ENCODE results near the gene ACOX2. TPM values are rescaled to one million over a fixed set of nuclear protein-coding genes. Genes with fewer than 3 reads are reported as not detected.
A peak's percentile ranks its signal among the peaks of the same experiment; 100 is the strongest.

The ACOX2 gene
- total and polyA plus RNA-seq, 2 of the 13 experiments (the other 11 are each of a cell fraction or from before 2014, with no cell fraction given): 42.6 to 98.5 TPM

GRCh38 chr3:58532794-58533220, 4.2 kb downstream of the ACOX2 start (continued):
- TF ChIP-seq RFX3 (CRISPR knock-in tag; IDR thresholded peaks at IDR 0.05) (no peak), ZFP1 (CRISPR knock-in tag; IDR thresholded peaks at IDR 0.05) (0 out of 2 replicates have a peak, but pooled peaks have one; percentile 42), ZNF224 (CRISPR knock-in tag; IDR thresholded peaks at IDR 0.05) (0 out of 2 replicates have a peak, but pooled peaks have one; percentile 32), ATF2 (CRISPR knock-in tag; IDR thresholded peaks at IDR 0.05) (peak; percentile 25; the same call in 1 of the 2 replicates), XRCC5 (optimal IDR thresholded peaks at IDR 0.05; ENCODE audit: low read length) (peak; percentile 91), ISL2 (CRISPR knock-in tag; IDR thresholded peaks at IDR 0.05) (no peak), ZBTB21 (CRISPR knock-in tag; IDR thresholded peaks at IDR 0.05) (no peak), ZNF101 (CRISPR knock-in tag; IDR thresholded peaks at IDR 0.05; ENCODE audit: borderline replicate concordance, low read depth) (no peak), SOX6 (IDR thresholded peaks at IDR 0.05) (no peak), SOX6 (CRISPR knock-in tag; IDR thresholded peaks at IDR 0.05) (peak; percentile 29; the same call in 1 of the 2 replicates), SKI (IDR thresholded peaks at IDR 0.05; ENCODE audit: partially characterized antibody) (no peak), ZNF878 (CRISPR knock-in tag; IDR thresholded peaks at IDR 0.05) (no peak), HMGXB4 (CRISPR knock-in tag; IDR thresholded peaks at IDR 0.05; ENCODE audit: borderline replicate concordance in 1 of 2, low read depth in 1 of 2) (peak; percentile 61 to 74; a peak in 2 of 4 replicates), NONO (IDR thresholded peaks at IDR 0.05) (no peak), NONO (CRISPR knock-in tag; conservative IDR thresholded peaks at IDR 0.05) (0 out of 2 replicates have a peak, but pooled peaks have one; percentile 40), BRD4 (CRISPR knock-in tag; IDR thresholded peaks at IDR 0.05) (no peak), DMTF1 (CRISPR knock-in tag; IDR thresholded peaks at IDR 0.05) (no peak), ZNF792 (CRISPR knock-in tag; IDR thresholded peaks at IDR 0.05) (peak; percentile 81; the same call in 1 of the 2 replicates), ZNF777 (CRISPR knock-in tag; IDR thresholded peaks at IDR 0.05) (no peak), ZNF329 (CRISPR knock-in tag; IDR thresholded peaks at IDR 0.05; ENCODE audit: low read depth) (no peak)
- TF ChIP-seq, protein P1, sequence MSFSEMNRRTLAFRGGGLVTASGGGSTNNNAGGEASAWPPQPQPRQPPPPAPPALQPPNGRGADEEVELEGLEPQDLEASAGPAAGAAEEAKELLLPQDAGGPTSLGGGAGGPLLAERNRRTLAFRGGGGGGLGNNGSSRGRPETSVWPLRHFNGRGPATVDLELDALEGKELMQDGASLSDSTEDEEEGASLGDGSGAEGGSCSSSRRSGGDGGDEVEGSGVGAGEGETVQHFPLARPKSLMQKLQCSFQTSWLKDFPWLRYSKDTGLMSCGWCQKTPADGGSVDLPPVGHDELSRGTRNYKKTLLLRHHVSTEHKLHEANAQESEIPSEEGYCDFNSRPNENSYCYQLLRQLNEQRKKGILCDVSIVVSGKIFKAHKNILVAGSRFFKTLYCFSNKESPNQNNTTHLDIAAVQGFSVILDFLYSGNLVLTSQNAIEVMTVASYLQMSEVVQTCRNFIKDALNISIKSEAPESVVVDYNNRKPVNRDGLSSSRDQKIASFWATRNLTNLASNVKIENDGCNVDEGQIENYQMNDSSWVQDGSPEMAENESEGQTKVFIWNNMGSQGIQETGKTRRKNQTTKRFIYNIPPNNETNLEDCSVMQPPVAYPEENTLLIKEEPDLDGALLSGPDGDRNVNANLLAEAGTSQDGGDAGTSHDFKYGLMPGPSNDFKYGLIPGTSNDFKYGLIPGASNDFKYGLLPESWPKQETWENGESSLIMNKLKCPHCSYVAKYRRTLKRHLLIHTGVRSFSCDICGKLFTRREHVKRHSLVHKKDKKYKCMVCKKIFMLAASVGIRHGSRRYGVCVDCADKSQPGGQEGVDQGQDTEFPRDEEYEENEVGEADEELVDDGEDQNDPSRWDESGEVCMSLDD (CRISPR knock-in tag; IDR thresholded peaks at IDR 0.05; ENCODE audit: borderline replicate concordance): no peak
- TF ChIP-seq, protein P2, sequence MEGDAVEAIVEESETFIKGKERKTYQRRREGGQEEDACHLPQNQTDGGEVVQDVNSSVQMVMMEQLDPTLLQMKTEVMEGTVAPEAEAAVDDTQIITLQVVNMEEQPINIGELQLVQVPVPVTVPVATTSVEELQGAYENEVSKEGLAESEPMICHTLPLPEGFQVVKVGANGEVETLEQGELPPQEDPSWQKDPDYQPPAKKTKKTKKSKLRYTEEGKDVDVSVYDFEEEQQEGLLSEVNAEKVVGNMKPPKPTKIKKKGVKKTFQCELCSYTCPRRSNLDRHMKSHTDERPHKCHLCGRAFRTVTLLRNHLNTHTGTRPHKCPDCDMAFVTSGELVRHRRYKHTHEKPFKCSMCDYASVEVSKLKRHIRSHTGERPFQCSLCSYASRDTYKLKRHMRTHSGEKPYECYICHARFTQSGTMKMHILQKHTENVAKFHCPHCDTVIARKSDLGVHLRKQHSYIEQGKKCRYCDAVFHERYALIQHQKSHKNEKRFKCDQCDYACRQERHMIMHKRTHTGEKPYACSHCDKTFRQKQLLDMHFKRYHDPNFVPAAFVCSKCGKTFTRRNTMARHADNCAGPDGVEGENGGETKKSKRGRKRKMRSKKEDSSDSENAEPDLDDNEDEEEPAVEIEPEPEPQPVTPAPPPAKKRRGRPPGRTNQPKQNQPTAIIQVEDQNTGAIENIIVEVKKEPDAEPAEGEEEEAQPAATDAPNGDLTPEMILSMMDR (CRISPR knock-in tag; IDR thresholded peaks at IDR 0.05): peak; percentile 97
